ENCODE data around the gene GCAT. TPM values are rescaled to one million over a fixed set of nuclear protein-coding genes. Genes with fewer than 3 reads are reported as not detected.

The GCAT gene
- total and polyA plus RNA-seq, 10 of the 15 experiments (the other 5 are each of a cell fraction or from before 2014, with no cell fraction given), result 0.95 to 34.3 (median 15.3) TPM

GRCh38 chr22:37784829-37785495 lies 22.8 kb upstream of the GCAT start:
- no peak overlapping the region for H3K4me3 ChIP-seq
- DNase-seq (ENCODE audit: low read depth, low spot score) (no peak), FAIRE-seq (no peak), ATAC-seq (peak; percentile 32)
- H4K20me1 ChIP-seq (ENCODE audit: control insufficient read depth, insufficient read depth), result no peaks in the 10 kb centered on the region
- no peak overlapping the region for H3K4me2 ChIP-seq (ENCODE audit: control insufficient read depth, insufficient read depth)
- TF ChIP-seq ATF2 (IDR thresholded peaks at IDR 0.05; ENCODE audit: low read length) (no peak), HDAC2 (IDR thresholded peaks at IDR 0.05) (no peak), TBL1XR1 (IDR thresholded peaks at IDR 0.05; ENCODE audit: low read depth, low read length) (no peak), ZNF274 (IDR thresholded peaks at IDR 0.05; ENCODE audit: insufficient read depth, insufficient read length) (no peak), GABPA (IDR thresholded peaks at IDR 0.05; ENCODE audit: low read depth) (no peak), MYB (IDR thresholded peaks at IDR 0.05; ENCODE audit: borderline replicate concordance, low read depth, low read length) (no peak), ZNF384 (IDR thresholded peaks at IDR 0.05; ENCODE audit: borderline replicate concordance, low read depth, low read length) (no peak), EP300 (IDR thresholded peaks at IDR 0.05; ENCODE audit: borderline replicate concordance in 1 of 2, control insufficient read depth in 1 of 2, low read depth in 2 of 2, low read length in 2 of 2) (no peak), FOS (IDR thresholded peaks at IDR 0.05; ENCODE audit: borderline replicate concordance, extremely low read depth, insufficient read length) (no peak), MTA2 (IDR thresholded peaks at IDR 0.05; ENCODE audit: low read depth) (no peak), ESRRA (IDR thresholded peaks at IDR 0.05; ENCODE audit: low read length) (no peak), SREBF1 (IDR thresholded peaks at IDR 0.05; ENCODE audit: low read length) (no peak), ZSCAN29 (IDR thresholded peaks at IDR 0.05) (no peak), STAT3 (IDR thresholded peaks at IDR 0.05; ENCODE audit: low read depth, low read length) (no peak), MEF2A (IDR thresholded peaks at IDR 0.05; ENCODE audit: insufficient read depth, low read depth, low read length) (no peak), RAD21 (IDR thresholded peaks at IDR 0.05; ENCODE audit: insufficient read depth, low read depth, low read length) (no peak), MTA3 (IDR thresholded peaks at IDR 0.05; ENCODE audit: borderline replicate concordance, low read length) (no peak), ZNF207 (IDR thresholded peaks at IDR 0.05; ENCODE audit: borderline replicate concordance) (no peak), LARP7 (IDR thresholded peaks at IDR 0.05) (no peak)
- TF ChIP-seq, protein P1, sequence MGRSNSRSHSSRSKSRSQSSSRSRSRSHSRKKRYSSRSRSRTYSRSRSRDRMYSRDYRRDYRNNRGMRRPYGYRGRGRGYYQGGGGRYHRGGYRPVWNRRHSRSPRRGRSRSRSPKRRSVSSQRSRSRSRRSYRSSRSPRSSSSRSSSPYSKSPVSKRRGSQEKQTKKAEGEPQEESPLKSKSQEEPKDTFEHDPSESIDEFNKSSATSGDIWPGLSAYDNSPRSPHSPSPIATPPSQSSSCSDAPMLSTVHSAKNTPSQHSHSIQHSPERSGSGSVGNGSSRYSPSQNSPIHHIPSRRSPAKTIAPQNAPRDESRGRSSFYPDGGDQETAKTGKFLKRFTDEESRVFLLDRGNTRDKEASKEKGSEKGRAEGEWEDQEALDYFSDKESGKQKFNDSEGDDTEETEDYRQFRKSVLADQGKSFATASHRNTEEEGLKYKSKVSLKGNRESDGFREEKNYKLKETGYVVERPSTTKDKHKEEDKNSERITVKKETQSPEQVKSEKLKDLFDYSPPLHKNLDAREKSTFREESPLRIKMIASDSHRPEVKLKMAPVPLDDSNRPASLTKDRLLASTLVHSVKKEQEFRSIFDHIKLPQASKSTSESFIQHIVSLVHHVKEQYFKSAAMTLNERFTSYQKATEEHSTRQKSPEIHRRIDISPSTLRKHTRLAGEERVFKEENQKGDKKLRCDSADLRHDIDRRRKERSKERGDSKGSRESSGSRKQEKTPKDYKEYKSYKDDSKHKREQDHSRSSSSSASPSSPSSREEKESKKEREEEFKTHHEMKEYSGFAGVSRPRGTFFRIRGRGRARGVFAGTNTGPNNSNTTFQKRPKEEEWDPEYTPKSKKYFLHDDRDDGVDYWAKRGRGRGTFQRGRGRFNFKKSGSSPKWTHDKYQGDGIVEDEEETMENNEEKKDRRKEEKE (IDR thresholded peaks at IDR 0.05), result no peak
- SMC1A ChIA-PET (ENCODE audit: uncharacterized antibody, unreplicated experiment), result no interaction called here
- intact Hi-C loops (cut with micrococcal nuclease; ENCODE audit: unreplicated experiment) (no loop called here), in situ Hi-C loops (cut with MboI) (no loop called here)
- no peaks in the 10 kb centered on the region for H3K36me3 ChIP-seq (ENCODE audit: control insufficient read depth in 2 of 2, insufficient read depth in 2 of 2, low read length in 1 of 2)
- CTCF ChIA-PET, result no interaction called here
- H3K9me3 ChIP-seq (replicated peaks; ENCODE audit: control insufficient read depth, insufficient read depth, low read length), result no peaks in the 10 kb centered on the region
- RAD21 ChIA-PET (ENCODE audit: unreplicated experiment), result no interaction called here
- H2AFZ ChIP-seq (ENCODE audit: control insufficient read depth, low read depth, low read length), result no peak overlapping the region
- H3K9ac ChIP-seq (ENCODE audit: control insufficient read depth, insufficient read depth, low read length), result no peak overlapping the region
- no peaks in the 10 kb centered on the region; the same call in 1 of the 2 replicates for H3K4me1 ChIP-seq (ENCODE audit: control insufficient read depth, insufficient read depth, low read length)
- no peaks in the 10 kb centered on the region for H3K27me3 ChIP-seq (replicated peaks in 1 of 2; ENCODE audit: control insufficient read depth in 2 of 2, insufficient read depth in 2 of 2, low read length in 1 of 2)
- H3K27ac ChIP-seq (ENCODE audit: control insufficient read depth, insufficient read depth), result no peak overlapping the region
- POLR2A ChIA-PET, result no interaction called here
- BruUV-seq (replicated peaks), result no TSS peak
- WGBS (ENCODE audit: insufficient coverage, insufficient replicate concordance, low lambda C conversion rate, missing lambda C conversion rate), result 26% methylated on average over 11 of the region's 11 CpGs
- no peaks in the 10 kb centered on the region for H3K79me2 ChIP-seq (ENCODE audit: control insufficient read depth, insufficient read depth, low read length)

Data from GM12878 (cell line).